Measurements from ENCODE around the gene COL27A1. TPM values are rescaled to one million over a fixed set of nuclear protein-coding genes. Genes with fewer than 3 reads are reported as not detected.

COL27A1 gene
- total RNA-seq, 1 experiment from 2014 or later = 20.1 TPM

DNA sequence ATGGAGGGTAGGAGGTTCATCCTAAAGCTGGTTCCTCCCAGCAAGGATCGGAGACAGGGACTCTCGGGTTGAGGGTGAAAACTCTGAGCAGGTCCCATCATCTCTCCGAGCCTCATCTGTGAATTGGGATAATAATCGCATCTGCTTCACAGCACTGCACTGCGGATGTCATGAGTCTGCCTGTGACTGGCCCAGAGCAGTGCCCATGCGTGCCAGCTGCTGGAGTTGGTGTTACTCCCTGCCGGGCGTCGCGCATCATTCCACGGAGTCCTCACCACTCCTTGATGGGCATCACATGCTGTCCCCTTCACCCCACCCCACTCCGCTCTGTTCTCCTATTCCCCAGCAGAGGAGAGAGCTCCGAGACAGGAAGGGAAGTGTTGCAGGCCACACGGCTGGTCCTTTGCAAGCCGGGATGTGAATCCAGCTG is 132.4 kb downstream of the COL27A1 start:
- Mint-ChIP-seq H3K4me3 (ENCODE audit: low read depth, unreplicated experiment) (no peak overlapping the region), H3K9me3 (ENCODE audit: low read depth, unreplicated experiment) (no peaks in the 10 kb centered on the region), H3K27ac (ENCODE audit: unreplicated experiment) (no peak overlapping the region), H3K36me3 (ENCODE audit: insufficient read depth, unreplicated experiment) (no peaks in the 10 kb centered on the region), H3K27me3 (ENCODE audit: unreplicated experiment) (no peaks in the 10 kb centered on the region), H3K4me1 (ENCODE audit: low read depth, unreplicated experiment) (peaks cover 8% of the 10 kb centered on the region)
- CTCF ChIA-PET = interaction anchor here (1.2 kb wide), 1 partner anchor 180 kb away, joined by 11 read pairs; no protein-coding TSS in a partner anchor
- intact Hi-C loops (cut with micrococcal nuclease; ENCODE audit: unreplicated experiment) = no loop called here
- DNase-seq = no peak
- no TSS peak for BruUV-seq (replicated peaks)
- TF ChIP-seq, protein P1, sequence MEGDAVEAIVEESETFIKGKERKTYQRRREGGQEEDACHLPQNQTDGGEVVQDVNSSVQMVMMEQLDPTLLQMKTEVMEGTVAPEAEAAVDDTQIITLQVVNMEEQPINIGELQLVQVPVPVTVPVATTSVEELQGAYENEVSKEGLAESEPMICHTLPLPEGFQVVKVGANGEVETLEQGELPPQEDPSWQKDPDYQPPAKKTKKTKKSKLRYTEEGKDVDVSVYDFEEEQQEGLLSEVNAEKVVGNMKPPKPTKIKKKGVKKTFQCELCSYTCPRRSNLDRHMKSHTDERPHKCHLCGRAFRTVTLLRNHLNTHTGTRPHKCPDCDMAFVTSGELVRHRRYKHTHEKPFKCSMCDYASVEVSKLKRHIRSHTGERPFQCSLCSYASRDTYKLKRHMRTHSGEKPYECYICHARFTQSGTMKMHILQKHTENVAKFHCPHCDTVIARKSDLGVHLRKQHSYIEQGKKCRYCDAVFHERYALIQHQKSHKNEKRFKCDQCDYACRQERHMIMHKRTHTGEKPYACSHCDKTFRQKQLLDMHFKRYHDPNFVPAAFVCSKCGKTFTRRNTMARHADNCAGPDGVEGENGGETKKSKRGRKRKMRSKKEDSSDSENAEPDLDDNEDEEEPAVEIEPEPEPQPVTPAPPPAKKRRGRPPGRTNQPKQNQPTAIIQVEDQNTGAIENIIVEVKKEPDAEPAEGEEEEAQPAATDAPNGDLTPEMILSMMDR (IDR thresholded peaks at IDR 0.05; ENCODE audit: unreplicated experiment) = no peak

DNA sequence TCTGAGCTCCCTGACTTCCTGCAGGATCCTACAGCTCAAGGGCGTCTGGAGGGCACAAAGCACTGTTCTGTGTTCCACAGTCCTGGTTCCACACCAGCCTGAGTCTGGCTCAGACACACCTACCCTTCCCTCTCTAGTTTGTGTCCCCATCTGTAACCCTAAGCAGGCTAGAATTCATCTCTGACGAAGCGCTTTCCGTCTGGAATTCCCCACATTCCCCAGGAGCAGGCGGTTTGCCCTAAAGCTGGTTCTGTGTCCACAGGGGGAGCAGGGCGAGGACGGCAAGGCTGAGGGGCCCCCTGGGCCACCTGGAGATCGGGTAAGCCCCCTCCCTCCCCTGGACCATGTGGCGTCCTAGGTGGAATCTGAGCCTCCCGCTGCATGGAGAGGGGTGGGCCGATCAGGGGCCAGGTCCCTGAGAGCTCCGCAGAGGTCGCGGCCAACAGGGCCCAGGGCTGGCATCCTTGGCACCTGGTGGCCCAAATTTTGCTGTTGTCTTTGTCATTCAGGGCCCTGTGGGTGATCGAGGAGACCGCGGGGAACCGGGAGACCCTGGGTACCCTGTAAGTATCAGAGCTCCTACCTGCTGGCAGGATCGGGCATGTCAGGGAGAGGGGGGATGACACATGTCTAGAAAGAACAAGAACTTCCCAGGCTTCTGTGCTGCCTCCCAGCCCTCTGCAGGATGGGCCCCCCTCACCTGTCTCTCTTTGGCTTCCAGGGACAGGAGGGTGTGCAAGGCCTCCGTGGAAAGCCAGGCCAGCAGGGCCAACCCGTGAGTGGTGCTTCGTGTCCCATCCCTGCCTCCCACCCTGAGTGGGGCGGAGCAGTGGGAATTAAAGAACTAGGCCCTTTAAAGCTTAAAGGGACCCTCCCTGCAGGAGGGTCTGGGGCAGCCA is 133.1 kb downstream of the COL27A1 start:
- DNase-seq = no peak
- TF ChIP-seq, protein P1 (IDR thresholded peaks at IDR 0.05; ENCODE audit: unreplicated experiment) = no peak
- Mint-ChIP-seq H3K4me1 (ENCODE audit: low read depth, unreplicated experiment) (peaks cover 8% of the 10 kb centered on the region), H3K9me3 (ENCODE audit: low read depth, unreplicated experiment) (no peaks in the 10 kb centered on the region), H3K36me3 (ENCODE audit: insufficient read depth, unreplicated experiment) (no peaks in the 10 kb centered on the region), H3K27ac (ENCODE audit: unreplicated experiment) (no peak overlapping the region), H3K4me3 (ENCODE audit: low read depth, unreplicated experiment) (no peak overlapping the region), H3K27me3 (ENCODE audit: unreplicated experiment) (no peaks in the 10 kb centered on the region)
- BruUV-seq (replicated peaks) = no TSS peak
- CTCF ChIA-PET = interaction anchor here (1.2 kb wide), 1 partner anchor 180 kb away, joined by 11 read pairs; no protein-coding TSS in a partner anchor
- intact Hi-C loops (cut with micrococcal nuclease; ENCODE audit: unreplicated experiment) = no loop called here

DNA sequence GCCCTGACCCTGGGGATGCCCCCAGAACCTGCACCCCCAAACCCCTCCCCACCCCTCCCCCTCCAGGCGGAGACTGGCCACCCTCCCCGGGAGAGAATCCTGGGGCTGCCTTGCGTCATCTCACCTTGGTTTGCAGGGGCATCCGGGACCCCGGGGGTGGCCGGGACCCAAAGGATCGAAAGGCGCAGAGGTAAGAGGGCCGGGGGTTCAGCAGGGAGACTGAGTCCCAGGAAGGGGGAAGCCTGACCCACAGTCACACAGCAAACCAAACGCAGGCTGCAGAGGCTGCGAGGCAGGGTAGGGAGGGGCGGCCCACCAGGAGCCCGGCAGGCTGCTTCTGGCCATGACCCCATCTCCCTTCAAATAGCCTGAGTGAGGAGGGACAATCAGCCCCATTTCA is 133.8 kb downstream of the COL27A1 start:
- no peak for DNase-seq
- Mint-ChIP-seq H3K4me3 (ENCODE audit: low read depth, unreplicated experiment) (no peak overlapping the region), H3K4me1 (ENCODE audit: low read depth, unreplicated experiment) (peaks cover 8% of the 10 kb centered on the region), H3K27me3 (ENCODE audit: unreplicated experiment) (no peaks in the 10 kb centered on the region), H3K9me3 (ENCODE audit: low read depth, unreplicated experiment) (no peaks in the 10 kb centered on the region), H3K27ac (ENCODE audit: unreplicated experiment) (no peak overlapping the region), H3K36me3 (ENCODE audit: insufficient read depth, unreplicated experiment) (no peaks in the 10 kb centered on the region)
- TF ChIP-seq, protein P1 (IDR thresholded peaks at IDR 0.05; ENCODE audit: unreplicated experiment) = no peak
- CTCF ChIA-PET = no interaction called here
- BruUV-seq (replicated peaks) = no TSS peak
- intact Hi-C loops (cut with micrococcal nuclease; ENCODE audit: unreplicated experiment) = no loop called here

DNA sequence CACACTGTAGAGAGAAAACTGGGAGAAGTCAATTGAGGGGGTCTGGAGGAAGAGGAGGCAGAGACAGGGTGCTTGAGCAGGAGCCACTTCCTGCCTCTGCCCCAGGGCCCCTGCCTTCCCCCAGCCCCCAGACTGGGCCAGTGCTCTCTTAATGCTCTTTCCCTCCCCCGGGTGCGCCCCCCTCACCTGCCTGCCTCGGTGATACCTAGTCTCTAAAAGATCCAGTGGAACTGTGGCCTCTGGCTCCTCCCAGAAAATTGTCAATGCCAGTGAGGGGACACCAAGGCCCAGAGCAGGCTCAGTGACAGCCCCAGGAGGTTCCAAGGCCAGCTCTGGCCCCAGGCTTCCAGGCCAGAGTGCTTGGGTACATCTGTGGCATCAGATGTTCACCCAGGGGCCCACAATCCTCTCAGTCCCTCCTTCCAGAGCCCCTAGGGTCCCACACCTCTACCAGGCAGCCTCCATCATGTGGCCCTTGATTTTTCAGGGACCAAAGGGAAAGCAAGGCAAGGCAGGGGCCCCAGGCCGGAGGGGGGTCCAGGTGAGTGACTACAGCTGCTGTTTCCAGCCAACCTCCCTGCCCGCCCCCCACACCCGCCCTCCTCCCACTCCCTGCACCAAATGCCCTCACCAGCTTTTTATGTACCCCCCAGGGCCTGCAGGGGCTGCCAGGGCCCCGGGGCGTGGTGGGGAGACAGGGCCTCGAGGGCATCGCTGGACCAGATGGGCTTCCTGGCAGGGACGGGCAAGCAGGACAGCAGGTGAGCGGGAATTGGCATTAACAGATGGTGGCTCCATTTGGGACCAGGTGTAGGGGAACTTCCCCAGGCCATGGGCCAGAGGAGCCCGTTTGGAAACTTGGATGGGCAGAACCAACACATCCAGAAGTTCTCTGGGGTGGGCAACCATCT is 134.5 kb downstream of the COL27A1 start:
- intact Hi-C loops (cut with micrococcal nuclease; ENCODE audit: unreplicated experiment) = loop anchor here (2.0 to 5.0 kb wide), 4 partner anchors 133 to 608 kb away; partner anchors contain the start of gene COL27A1
- TF ChIP-seq, protein P1 (IDR thresholded peaks at IDR 0.05; ENCODE audit: unreplicated experiment) = no peak
- Mint-ChIP-seq H3K9me3 (ENCODE audit: low read depth, unreplicated experiment) (no peaks in the 10 kb centered on the region), H3K36me3 (ENCODE audit: insufficient read depth, unreplicated experiment) (no peaks in the 10 kb centered on the region), H3K27me3 (ENCODE audit: unreplicated experiment) (no peaks in the 10 kb centered on the region), H3K4me3 (ENCODE audit: low read depth, unreplicated experiment) (no peak overlapping the region), H3K4me1 (ENCODE audit: low read depth, unreplicated experiment) (peaks cover 8% of the 10 kb centered on the region), H3K27ac (ENCODE audit: unreplicated experiment) (no peak overlapping the region)
- no TSS peak for BruUV-seq (replicated peaks)
- CTCF ChIA-PET = no interaction called here
- no peak for DNase-seq
